GM18498 (cell line): Measurements from ENCODE around the gene NTRK1.
A peak's percentile ranks its signal among the peaks of the same experiment; 100 is the strongest.

Source experiments
- ATAC-seq: cut with Tn5 transposase; IDR thresholded peaks from one replicate; pipeline ENCODE4 v1.9.1; 2021; ENCODE audit warnings: mild to moderate bottlenecking, moderate library complexity; ENCODE audit not compliant: unreplicated experiment

NTRK1 gene

GRCh38 chr1:156860628-156861423, at the start of gene NTRK1:
NTRK1 (plus strand) TSS chr1:156860865; CDS start chr1:156860935, 70 bp downstream.
- ATAC-seq: no peak

- no peak for ATAC-seq
Measured at GRCh38 chr1:156811168-156811567, 49.5 kb upstream of the NTRK1 start.

- no peak for ATAC-seq
Measured at GRCh38 chr1:156812293-156812990, 48.2 kb upstream of the NTRK1 start.

- ATAC-seq: no peak
Measured at GRCh38 chr1:156813298-156813697, 47.4 kb upstream of the NTRK1 start.

- ATAC-seq: no peak
Measured at GRCh38 chr1:156813750-156814570, 46.7 kb upstream of the NTRK1 start.

GRCh38 chr1:156814571-156815260, 45.9 kb upstream of the NTRK1 start:
- no peak for ATAC-seq

GRCh38 chr1:156815307-156815826, 45.3 kb upstream of the NTRK1 start:
- no peak for ATAC-seq

- no peak for ATAC-seq
Measured at GRCh38 chr1:156815961-156816422, 44.7 kb upstream of the NTRK1 start.

GRCh38 chr1:156816561-156817328, 43.9 kb upstream of the NTRK1 start, which contains the start of gene SH2D2A:
SH2D2A (minus strand) TSS chr1:156816848; CDS start chr1:156816708, 140 bp downstream.
- ATAC-seq: peak; percentile 88

- ATAC-seq: no peak
Measured at GRCh38 chr1:156821801-156822200, 38.9 kb upstream of the NTRK1 start.

- ATAC-seq: no peak
Measured at GRCh38 chr1:156822680-156823079, 38.0 kb upstream of the NTRK1 start.

- no peak for ATAC-seq
Measured at GRCh38 chr1:156823210-156823790, 37.4 kb upstream of the NTRK1 start.

GRCh38 chr1:156826630-156827029, 34.0 kb upstream of the NTRK1 start:
- no peak for ATAC-seq

- ATAC-seq: no peak
Measured at GRCh38 chr1:156828400-156829124, 32.1 kb upstream of the NTRK1 start.

- ATAC-seq: no peak
Measured at GRCh38 chr1:156832434-156832833, 28.2 kb upstream of the NTRK1 start.

GRCh38 chr1:156833603-156834002, 27.1 kb upstream of the NTRK1 start:
- ATAC-seq: no peak

- no peak for ATAC-seq
Measured at GRCh38 chr1:156834322-156834721, 26.3 kb upstream of the NTRK1 start.

GRCh38 chr1:156836041-156836654, 24.5 kb upstream of the NTRK1 start:
- ATAC-seq: no peak
